ENCODE data around the gene FCHSD2. TPM values are rescaled to one million over a fixed set of nuclear protein-coding genes. Genes with fewer than 3 reads are reported as not detected.

Gene FCHSD2
- total RNA-seq, 1 donor from 2014 or later: 18.9 TPM

- Histone ChIP-seq H2AFZ (ENCODE audit: low read depth, low read length) (no peak overlapping the region), H3K9ac (ENCODE audit: low read length) (no peak overlapping the region), H3K79me2 (ENCODE audit: insufficient read depth, low read length) (no peaks in the 10 kb centered on the region), H3K4me1 (ENCODE audit: insufficient read depth, low read length) (no peaks in the 10 kb centered on the region), H3K4me2 (ENCODE audit: low read length) (no peak overlapping the region), H3K4me3 (ENCODE audit: insufficient read depth, low read depth, low read length) (no peak overlapping the region), H3K9me3 (ENCODE audit: insufficient read depth, low read depth, low read length) (no peaks in the 10 kb centered on the region), H3K27me3 (ENCODE audit: insufficient read depth, low read length) (no peaks in the 10 kb centered on the region), H3K27ac (ENCODE audit: low read depth, low read length) (no peak overlapping the region), H4K20me1 (ENCODE audit: insufficient read depth, low read length) (no peaks in the 10 kb centered on the region), H3K36me3 (ENCODE audit: insufficient read depth, low read length) (no peaks in the 10 kb centered on the region)
- H3K9me3 Mint-ChIP-seq (ENCODE audit: unreplicated experiment): no peaks in the 10 kb centered on the region
- FAIRE-seq: no peak
- no peak for TF ChIP-seq CTCF (IDR thresholded peaks at IDR 0.05; ENCODE audit: insufficient read depth, low read depth, low read length)
- no peak for TF ChIP-seq EZH2 (IDR thresholded peaks at IDR 0.05; ENCODE audit: insufficient read depth, low read length)
- H3K36me3 Mint-ChIP-seq (ENCODE audit: low read depth, unreplicated experiment): peaks cover 2% of the 10 kb centered on the region
- H3K27me3 Mint-ChIP-seq (ENCODE audit: low read depth, unreplicated experiment): no peaks in the 10 kb centered on the region
- no peaks in the 10 kb centered on the region for H3K4me1 Mint-ChIP-seq (ENCODE audit: low read depth, unreplicated experiment)
- H3K27ac Mint-ChIP-seq (ENCODE audit: unreplicated experiment): no peak overlapping the region
- DNase-seq (ENCODE audit: low read depth): no peak
- H3K4me3 Mint-ChIP-seq (ENCODE audit: unreplicated experiment): no peak overlapping the region
Measured at GRCh38 chr11:72955466-72955865, 186.7 kb downstream of the FCHSD2 start.

DNA sequence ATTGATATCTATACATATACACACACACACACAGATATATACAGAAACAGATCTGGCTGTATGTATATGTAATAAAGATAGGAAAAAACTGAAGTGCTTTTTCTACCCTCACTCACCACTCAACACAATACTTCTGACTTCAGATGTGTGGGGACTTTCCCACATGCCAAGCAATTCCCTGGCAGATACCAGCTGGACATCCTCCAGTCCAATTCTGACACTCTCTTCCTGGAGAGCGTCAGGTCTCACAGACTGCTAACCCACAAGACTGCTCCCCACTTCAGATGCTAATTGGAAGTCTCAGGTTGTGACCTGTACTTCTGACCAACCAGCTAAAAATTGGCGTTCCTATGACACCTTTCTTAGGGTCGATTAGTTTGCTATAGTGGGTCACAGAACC is 187.3 kb downstream of the FCHSD2 start:
- no peaks in the 10 kb centered on the region for H3K27me3 ChIP-seq (ENCODE audit: insufficient read depth, low read length)
- no peaks in the 10 kb centered on the region for H3K9me3 Mint-ChIP-seq (ENCODE audit: unreplicated experiment)
- FAIRE-seq (no peak), DNase-seq (ENCODE audit: low read depth) (no peak)
- H3K36me3 Mint-ChIP-seq (ENCODE audit: low read depth, unreplicated experiment): no peaks in the 10 kb centered on the region
- no peak overlapping the region for H3K4me3 Mint-ChIP-seq (ENCODE audit: unreplicated experiment)
- no peak overlapping the region for H3K27ac ChIP-seq (ENCODE audit: low read depth, low read length)
- no peaks in the 10 kb centered on the region for H4K20me1 ChIP-seq (ENCODE audit: insufficient read depth, low read length)
- no peaks in the 10 kb centered on the region for H3K4me1 ChIP-seq (ENCODE audit: insufficient read depth, low read length)
- no peak overlapping the region for H2AFZ ChIP-seq (ENCODE audit: low read depth, low read length)
- H3K27me3 Mint-ChIP-seq (ENCODE audit: low read depth, unreplicated experiment): no peaks in the 10 kb centered on the region
- no peaks in the 10 kb centered on the region for H3K9me3 ChIP-seq (ENCODE audit: insufficient read depth, low read depth, low read length)
- no peak for TF ChIP-seq CTCF (IDR thresholded peaks at IDR 0.05; ENCODE audit: insufficient read depth, low read depth, low read length)
- H3K4me3 ChIP-seq (ENCODE audit: insufficient read depth, low read depth, low read length): no peak overlapping the region
- H3K27ac Mint-ChIP-seq (ENCODE audit: unreplicated experiment): no peak overlapping the region
- no peak overlapping the region for H3K9ac ChIP-seq (ENCODE audit: low read length)
- no peak overlapping the region for H3K4me2 ChIP-seq (ENCODE audit: low read length)
- no peaks in the 10 kb centered on the region for H3K79me2 ChIP-seq (ENCODE audit: insufficient read depth, low read length)
- H3K4me1 Mint-ChIP-seq (ENCODE audit: low read depth, unreplicated experiment): no peaks in the 10 kb centered on the region
- H3K36me3 ChIP-seq (ENCODE audit: insufficient read depth, low read length): no peaks in the 10 kb centered on the region

DNA sequence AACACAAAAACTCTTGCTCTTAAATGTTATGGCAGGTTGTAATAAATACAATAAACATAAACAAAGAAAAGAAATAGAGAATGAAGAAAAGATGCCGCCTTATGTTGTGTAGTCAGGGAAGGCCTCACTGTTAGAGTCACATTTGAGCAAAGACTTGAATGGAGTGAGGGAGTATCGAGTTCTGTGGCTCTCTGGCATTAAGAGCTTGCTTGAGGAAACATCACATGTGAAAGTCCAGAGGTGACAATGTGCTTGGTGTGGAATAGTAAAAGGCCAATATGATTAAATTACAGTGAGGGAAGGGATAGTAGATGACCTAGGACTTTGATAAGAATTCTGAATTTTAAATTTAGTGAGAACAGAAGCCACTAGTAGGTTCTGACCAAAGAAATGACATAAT is 188.5 kb downstream of the FCHSD2 start:
- Mint-ChIP-seq H3K27ac (ENCODE audit: unreplicated experiment) (no peak overlapping the region), H3K4me1 (ENCODE audit: low read depth, unreplicated experiment) (no peaks in the 10 kb centered on the region), H3K4me3 (ENCODE audit: unreplicated experiment) (no peak overlapping the region), H3K27me3 (ENCODE audit: low read depth, unreplicated experiment) (no peaks in the 10 kb centered on the region), H3K9me3 (ENCODE audit: unreplicated experiment) (no peaks in the 10 kb centered on the region), H3K36me3 (ENCODE audit: low read depth, unreplicated experiment) (no peaks in the 10 kb centered on the region)
- Histone ChIP-seq H3K4me3 (ENCODE audit: insufficient read depth, low read depth, low read length) (no peak overlapping the region), H3K4me1 (ENCODE audit: insufficient read depth, low read length) (no peaks in the 10 kb centered on the region), H3K27ac (ENCODE audit: low read depth, low read length) (no peak overlapping the region), H3K27me3 (ENCODE audit: insufficient read depth, low read length) (no peaks in the 10 kb centered on the region), H4K20me1 (ENCODE audit: insufficient read depth, low read length) (no peaks in the 10 kb centered on the region), H3K79me2 (ENCODE audit: insufficient read depth, low read length) (no peaks in the 10 kb centered on the region), H2AFZ (ENCODE audit: low read depth, low read length) (no peak overlapping the region), H3K36me3 (ENCODE audit: insufficient read depth, low read length) (no peaks in the 10 kb centered on the region), H3K9me3 (ENCODE audit: insufficient read depth, low read depth, low read length) (no peaks in the 10 kb centered on the region), H3K4me2 (ENCODE audit: low read length) (no peak overlapping the region), H3K9ac (ENCODE audit: low read length) (no peak overlapping the region)
- no peak for DNase-seq (ENCODE audit: low read depth)
- no peak for FAIRE-seq
- TF ChIP-seq CTCF (IDR thresholded peaks at IDR 0.05; ENCODE audit: insufficient read depth, low read depth, low read length) (no peak), EZH2 (IDR thresholded peaks at IDR 0.05; ENCODE audit: insufficient read depth, low read length) (no peak)

All from astrocyte (in vitro differentiated cells and primary cell).